K562 (cell line): ENCODE measurements around the gene DENND6B. TPM values are rescaled to one million over a fixed set of nuclear protein-coding genes. Genes with fewer than 3 reads are reported as not detected.

Source experiments
- ATAC-seq: fragments of 200-7000 bp; cut with Tn5 transposase; 3 replicates; pipeline ENCODE4 v1.9.1; 2020; ENCODE audit warnings: moderate library complexity
- BruUV-seq: library from RNA; stranded (reverse); fragments of 400-500 nt; replicated peaks from 2 replicates; lab custom pipeline; 2021; lab: Mats Ljungman, UMichigan
- CTCF ChIA-PET: fragments of 300-600 bp; formaldehyde crosslinking; extraction: SDS; loops from one replicate; lab custom pipeline; 2021; ENCODE audit warnings: low intra/inter-chr PET ratio; lab: Yijun Ruan, JAX
- POLR2A ChIA-PET: fragments of 300-600, 350-650 bp; sonication (Branson Sonifier 250); formaldehyde crosslinking; extraction: SDS; loops from one replicate; lab custom pipeline; 2021; ENCODE audit warnings: antibody characterized with exemption, inconsistent platforms; lab: Yijun Ruan, JAX
- DNase-seq, 4 experiments: peaks; one replicate each; pipeline versions ENCODE4 v3.0.0 to v3.0.0-alpha.2; 2011 to 2018; ENCODE audit warnings: low spot score in 3 of 4, mixed read lengths in 3 of 4; ENCODE audit errors: extremely low read depth in 1 of 4
- FAIRE-seq: peaks from 2 replicates; lab custom pipeline; 2011; peaks lifted over from hg19 to GRCh38; lab: Jason Lieb, UNC
- H2AFZ ChIP-seq: 2 replicates; pipeline ENCODE4 v1.6.0; 2011; ENCODE audit warnings: low read depth, low read length, control low read depth, inconsistent platforms
- H3K27ac ChIP-seq: fragments of 200-600 bp; 3 replicates; pipeline ENCODE4 v1.8.0; 2011; ENCODE audit warnings: low read depth, mild to moderate bottlenecking, control low read depth, inconsistent platforms, low read length, moderate library complexity, mixed read lengths; ENCODE audit errors: extremely low read depth
- H3K27me3 ChIP-seq, 2 experiments: fragments of 300-600 bp in 1 of 2; 2 replicates in 1 of 2; 3 replicates in 1 of 2; pipeline versions ENCODE4 v1.6.0 to v1.8.0; 2011; ENCODE audit warnings: inconsistent platforms in 2 of 2, low read length in 2 of 2, mild to moderate bottlenecking in 1 of 2, mixed read lengths in 1 of 2, moderate library complexity in 1 of 2; ENCODE audit not compliant: control insufficient read depth in 2 of 2, insufficient read depth in 2 of 2
- H3K36me3 ChIP-seq: fragments of 300-600 bp; 3 replicates; pipeline ENCODE4 v1.8.0; 2011; ENCODE audit warnings: mild to moderate bottlenecking, low read length, inconsistent platforms; ENCODE audit not compliant: control insufficient read depth, insufficient read depth
- H3K4me1 ChIP-seq, 2 experiments: fragments of 200-600 bp in 1 of 2; replicated peaks in 1 of 2; 2 replicates in 1 of 2; 3 replicates in 1 of 2; pipeline versions ENCODE4 v1.5.1 to v1.8.0; 2011; ENCODE audit warnings: inconsistent platforms in 2 of 2, low read length in 2 of 2, mild to moderate bottlenecking in 1 of 2, mixed read lengths in 1 of 2, moderate library complexity in 1 of 2; ENCODE audit not compliant: control insufficient read depth in 2 of 2, insufficient read depth in 2 of 2
- H3K4me2 ChIP-seq: 2 replicates; pipeline ENCODE4 v1.6.1; 2011; ENCODE audit warnings: low read length, control low read depth, inconsistent platforms, mixed read lengths; ENCODE audit not compliant: insufficient read depth
- H3K4me3 ChIP-seq: fragments of 200-600 bp; sonication (generic), shearing (Covaris generic); 2 replicates; pipeline ENCODE4 v1.5.1; 2016; ENCODE audit warnings: control low read depth, inconsistent platforms
- H3K79me2 ChIP-seq: fragments of 200-600 bp; 3 replicates; pipeline ENCODE4 v1.8.0; 2011; ENCODE audit warnings: low read length, inconsistent platforms; ENCODE audit not compliant: control insufficient read depth, insufficient read depth
- H3K9ac ChIP-seq, 2 experiments: 2 replicates each; pipeline versions ENCODE4 v1.6.0 to v1.6.1; 2011; ENCODE audit warnings: low read depth in 2 of 2, low read length in 2 of 2, control low read depth in 1 of 2, inconsistent platforms in 1 of 2, mild to moderate bottlenecking in 1 of 2, mixed read lengths in 1 of 2; ENCODE audit not compliant: insufficient read depth in 1 of 2
- H3K9me1 ChIP-seq: one replicate; pipeline ENCODE4 v1.6.0; 2011; ENCODE audit warnings: inconsistent platforms, mild to moderate bottlenecking, low read length, moderate library complexity; ENCODE audit not compliant: control insufficient read depth, insufficient read depth
- H3K9me3 ChIP-seq: replicated peaks from 2 replicates; pipeline ENCODE4 v1.5.1; 2011; ENCODE audit warnings: low read depth, low read length, inconsistent platforms; ENCODE audit not compliant: control insufficient read depth, insufficient read depth
- H4K20me1 ChIP-seq: replicated peaks from 2 replicates; pipeline ENCODE4 v1.6.1; 2011; ENCODE audit warnings: low read length, inconsistent platforms, mixed read lengths; ENCODE audit not compliant: control insufficient read depth, insufficient read depth
- ASH1L ChIP-seq: fragments of 450-650 bp; IDR thresholded peaks from 2 replicates; pipeline ENCODE4 v1.6.1; 2018; ENCODE audit warnings: borderline replicate concordance, mild to moderate bottlenecking, low read depth; ENCODE audit not compliant: partially characterized antibody
- EP300 ChIP-seq: IDR thresholded peaks from 2 replicates; pipeline ENCODE4 v1.6.1; 2012; ENCODE audit warnings: low read length, improper control_type of control experiment
- MCM3 ChIP-seq: fragments of 450-650 bp; IDR thresholded peaks from 2 replicates; pipeline ENCODE4 v1.6.1; 2016
- RBBP5 ChIP-seq: fragments of 200-600 bp; sonication (generic); IDR thresholded peaks from 2 replicates; pipeline ENCODE4 v1.6.1; 2012; ENCODE audit warnings: borderline replicate concordance, mild to moderate bottlenecking, low read length, control low read depth, inconsistent platforms; ENCODE audit not compliant: insufficient read depth, poor library complexity, severe bottlenecking
- SMARCC2 ChIP-seq: fragments of 450-650 bp; IDR thresholded peaks from 2 replicates; pipeline ENCODE4 v1.6.1; 2017; ENCODE audit warnings: antibody characterized with exemption, moderate library complexity, mild to moderate bottlenecking, low read depth
- SRSF3 ChIP-seq: fragments of 200-400 bp; formaldehyde crosslinking; IDR thresholded peaks from 2 replicates; pipeline ENCODE4 v1.6.1; 2016; ENCODE audit warnings: mild to moderate bottlenecking, low read length, moderate library complexity; ENCODE audit not compliant: insufficient read depth
- TCFL5 ChIP-seq: fragments of 250-450 bp; sonication (Bioruptor Pico); conservative IDR thresholded peaks from 2 replicates; pipeline ENCODE4 v1.6.1; 2021; ENCODE audit warnings: mild to moderate bottlenecking, moderate library complexity, matching md5 sums
- ZNF184 ChIP-seq: sonication (generic); formaldehyde crosslinking; IDR thresholded peaks from 2 replicates; pipeline ENCODE4 v1.5.0; 2020; ENCODE audit warnings: missing genetic modification reagents
- ZNF583 ChIP-seq: fragments of 250-450 bp; sonication (Bioruptor Pico); IDR thresholded peaks from 2 replicates; pipeline ENCODE4 v1.4.0; 2020
- ZNF695 ChIP-seq: fragments of 450-650 bp; formaldehyde crosslinking; IDR thresholded peaks from 2 replicates; pipeline ENCODE4 v1.4.0; 2020; ENCODE audit warnings: mild to moderate bottlenecking, moderate library complexity
- WGBS: fragments of 100-300 bp; shearing (Covaris generic); methylation state at CpG from one replicate; pipeline ENCODE4 v1.1.6; 2016; ENCODE audit warnings: low coverage, mixed read lengths; ENCODE audit not compliant: insufficient coverage; ENCODE audit errors: missing lambda C conversion rate; 5-methylcytosine and 5-hydroxymethylcytosine counted together
- in situ Hi-C: fragments of 300-500 bp; cut with MboI; formaldehyde crosslinking; loops from 4 replicates; pipeline ENCODE4 v1.15.0; 2018; ENCODE audit warnings: inconsistent platforms, mixed read lengths
- intact Hi-C: fragments of 100-400 bp; cut with micrococcal nuclease; formaldehyde crosslinking; loops from 2 replicates; pipeline ENCODE4 v1.14.2; 2022
- polyA plus RNA-seq, 8 experiments: library from polyadenylated mRNA; depleted of rRNA in 4 of 8; stranded (reverse) in 5 of 8; unstranded in 3 of 8; fragments of >200 nt; fragmentation: Nextera tagmentation in 2 of 8; fragmentation: Illumina TruSeq in 1 of 8; extraction: Ambion mirVana in 2 of 8; extraction: Trizol in 1 of 8; gene quantifications; 2 replicates each; pipeline versions ENCODE4 v1.2.1 to v1.2.3, GENCODE V29; 2011 to 2014; ENCODE audit warnings: inconsistent platforms in 1 of 8, missing spikeins in 1 of 8
- total RNA-seq, 7 experiments: library from RNA; depleted of rRNA in 6 of 7; stranded (reverse); fragments of >200 nt in 6 of 7; fragmentation: Illumina TruSeq in 2 of 7; extraction: Trizol in 2 of 7; gene quantifications; 2 replicates each; pipeline versions ENCODE4 v1.2.1 to v1.2.3, GENCODE V29; 2011 to 2021; ENCODE audit warnings: low replicate concordance in 1 of 7
- TF ChIP-seq, protein P1 (sequence below), 2 experiments: fragments of 450-650 bp; conservative IDR thresholded peaks; 2 replicates each; pipeline ENCODE4 v1.6.1; 2017; ENCODE audit warnings: mild to moderate bottlenecking in 2 of 2, moderate library complexity in 2 of 2
- TF ChIP-seq, protein P2 (sequence below), 2 experiments: fragments of 250-450 bp in 1 of 2; fragments of 450-650 bp in 1 of 2; sonication (Bioruptor Pico) in 1 of 2; IDR thresholded peaks; 2 replicates each; pipeline versions ENCODE4 v1.6.1 to v1.8.0; 2016 to 2021; ENCODE audit warnings: mild to moderate bottlenecking in 2 of 2, moderate library complexity in 2 of 2, missing compliant biosample characterization in 1 of 2, missing genetic modification characterization in 1 of 2

Gene DENND6B
- total and polyA plus RNA-seq, 9 of the 15 experiments (the other 6 are each of a cell fraction or from before 2014, with no cell fraction given): 0.07 to 3.7 (median 1.5) TPM

DNA sequence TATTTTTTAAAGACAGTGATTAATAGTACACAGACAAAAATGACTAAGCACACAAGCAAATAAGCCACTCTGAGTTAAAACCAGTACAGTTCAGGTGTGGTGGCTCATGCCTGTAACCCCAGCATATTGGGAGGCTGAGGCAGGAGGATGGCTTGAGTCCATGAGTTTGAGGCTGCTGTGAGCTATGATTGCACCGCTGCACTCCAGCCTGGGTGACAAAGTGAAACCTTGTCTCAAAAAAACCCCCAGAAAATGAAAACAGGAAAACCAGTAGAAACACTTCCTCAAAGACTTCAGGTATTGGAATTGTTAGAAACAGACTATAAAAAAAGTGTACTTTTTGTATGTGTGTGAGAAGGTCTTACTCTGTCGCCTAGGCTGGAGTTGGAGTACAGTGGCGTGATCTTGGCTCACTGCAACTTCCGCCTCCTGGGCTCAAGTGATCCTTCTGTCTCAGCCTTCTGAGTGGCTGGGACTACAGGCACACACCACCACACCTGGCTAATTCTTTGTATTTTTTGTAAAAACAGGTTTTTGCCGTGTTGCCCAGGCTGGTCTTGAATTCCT lies 49.4 kb upstream of the DENND6B start:
- intact Hi-C loops: no loop called here
- H3K4me3 ChIP-seq: no peak overlapping the region
- POLR2A ChIA-PET: interaction anchor here (0.7 to 0.8 kb wide), 2 partner anchors 20 to 59 kb away, joined by 3 read pairs; no protein-coding TSS in a partner anchor
- no peaks in the 10 kb centered on the region for H3K4me1 ChIP-seq
- H3K79me2 ChIP-seq: no peaks in the 10 kb centered on the region; the same call in 2 of the 3 replicates
- H3K9me3 ChIP-seq: no peaks in the 10 kb centered on the region
- no peak overlapping the region for H3K9ac ChIP-seq
- no peak for DNase-seq
- H4K20me1 ChIP-seq: no peaks in the 10 kb centered on the region
- no peaks in the 10 kb centered on the region for H3K9me1 ChIP-seq
- peaks cover 60% of the 10 kb centered on the region; the same call in 2 of the 3 replicates for H3K36me3 ChIP-seq
- BruUV-seq: no TSS peak
- H3K27me3 ChIP-seq: no peaks in the 10 kb centered on the region
- in situ Hi-C loops: no loop called here
- H2AFZ ChIP-seq: no peak overlapping the region
- TF ChIP-seq TCFL5 (CRISPR knock-in tag): no peak
- no peak for TF ChIP-seq ZNF184 (CRISPR knock-in tag)
- TF ChIP-seq, protein P1, sequence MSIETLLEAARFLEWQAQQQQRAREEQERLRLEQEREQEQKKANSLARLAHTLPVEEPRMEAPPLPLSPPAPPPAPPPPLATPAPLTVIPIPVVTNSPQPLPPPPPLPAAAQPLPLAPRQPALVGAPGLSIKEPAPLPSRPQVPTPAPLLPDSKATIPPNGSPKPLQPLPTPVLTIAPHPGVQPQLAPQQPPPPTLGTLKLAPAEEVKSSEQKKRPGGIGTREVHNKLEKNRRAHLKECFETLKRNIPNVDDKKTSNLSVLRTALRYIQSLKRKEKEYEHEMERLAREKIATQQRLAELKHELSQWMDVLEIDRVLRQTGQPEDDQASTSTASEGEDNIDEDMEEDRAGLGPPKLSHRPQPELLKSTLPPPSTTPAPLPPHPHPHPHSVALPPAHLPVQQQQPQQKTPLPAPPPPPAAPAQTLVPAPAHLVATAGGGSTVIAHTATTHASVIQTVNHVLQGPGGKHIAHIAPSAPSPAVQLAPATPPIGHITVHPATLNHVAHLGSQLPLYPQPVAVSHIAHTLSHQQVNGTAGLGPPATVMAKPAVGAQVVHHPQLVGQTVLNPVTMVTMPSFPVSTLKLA (conservative IDR thresholded peaks at IDR 0.05): no peak
- TF ChIP-seq EP300: no peak
- no peak for TF ChIP-seq ZNF695 (CRISPR knock-in tag)
- TF ChIP-seq ZNF583 (CRISPR knock-in tag): no peak
- TF ChIP-seq SRSF3: no peak
- TF ChIP-seq, protein P2, sequence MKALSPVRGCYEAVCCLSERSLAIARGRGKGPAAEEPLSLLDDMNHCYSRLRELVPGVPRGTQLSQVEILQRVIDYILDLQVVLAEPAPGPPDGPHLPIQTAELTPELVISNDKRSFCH (CRISPR knock-in tag; IDR thresholded peaks at IDR 0.05): no peak
- TF ChIP-seq, protein P2 (tag; IDR thresholded peaks at IDR 0.05): no peak
- no peak for TF ChIP-seq RBBP5
- TF ChIP-seq ASH1L: no peak
- no peak for TF ChIP-seq MCM3
- no peak for TF ChIP-seq SMARCC2
- TF ChIP-seq, all 486 proteins: peak for 0
- no peak overlapping the region for H3K4me2 ChIP-seq
- no peak overlapping the region for H3K27ac ChIP-seq
- no peak for ATAC-seq
- 95% methylated on average over 3 of the region's 5 CpGs for WGBS
- FAIRE-seq: no peak
- CTCF ChIA-PET: no interaction called here
